GM12872 (cell line): ENCODE results near the gene RAC2.

Experiments used
- CTCF ChIP-seq: IDR thresholded peaks from 3 replicates; pipeline ENCODE4 v1.5.1; 2011; ENCODE audit warnings: low read depth, mild to moderate bottlenecking, low read length, moderate library complexity; ENCODE audit not compliant: insufficient read depth

RAC2 gene

GRCh38 chr22:37258753-37259401, 14.8 kb upstream of the RAC2 start:
- no peak for TF ChIP-seq CTCF

DNA sequence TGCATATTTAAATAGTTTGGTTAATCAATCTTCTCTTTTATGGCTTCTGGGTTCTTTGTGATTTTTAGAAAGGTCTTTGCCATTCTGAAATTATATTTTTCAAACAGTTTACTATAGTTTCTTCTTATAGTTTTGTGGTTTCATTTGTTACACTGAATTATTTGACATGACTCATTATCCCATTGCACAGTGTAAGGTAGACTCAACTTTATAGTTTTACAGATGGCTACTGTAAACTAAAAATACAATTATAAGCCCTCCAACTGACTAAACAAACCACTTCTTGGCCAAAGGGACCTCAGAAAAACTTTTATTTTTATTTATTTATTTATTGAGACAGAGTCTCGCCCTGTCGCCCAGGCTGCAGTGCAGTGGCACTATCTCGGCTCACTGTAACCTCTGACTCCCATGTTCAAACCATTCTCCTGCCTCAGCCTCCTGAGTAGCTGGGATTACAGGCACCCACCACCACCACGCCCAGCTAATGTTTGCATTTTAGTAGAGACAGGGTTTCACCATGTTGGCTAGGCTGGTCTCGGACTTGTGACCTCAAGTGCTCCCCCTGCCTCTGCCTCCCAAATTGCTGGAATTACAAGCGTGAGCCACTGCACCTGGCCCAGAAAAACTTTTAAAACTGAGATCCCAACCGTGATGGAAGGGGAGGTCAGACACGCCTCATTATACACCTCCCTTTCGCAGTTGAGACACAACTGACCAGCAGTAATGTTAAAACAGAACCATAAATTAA, 14.1 kb upstream of the RAC2 start:
- TF ChIP-seq CTCF: no peak

- no peak for TF ChIP-seq CTCF
These were observed 12.1 kb upstream of the RAC2 start for GRCh38 chr22:37256075-37256726.

- TF ChIP-seq CTCF: no peak
These were observed 11.5 kb upstream of the RAC2 start for GRCh38 chr22:37255558-37256006.

- no peak for TF ChIP-seq CTCF
These were observed 10.8 kb upstream of the RAC2 start for GRCh38 chr22:37254867-37255233.

DNA sequence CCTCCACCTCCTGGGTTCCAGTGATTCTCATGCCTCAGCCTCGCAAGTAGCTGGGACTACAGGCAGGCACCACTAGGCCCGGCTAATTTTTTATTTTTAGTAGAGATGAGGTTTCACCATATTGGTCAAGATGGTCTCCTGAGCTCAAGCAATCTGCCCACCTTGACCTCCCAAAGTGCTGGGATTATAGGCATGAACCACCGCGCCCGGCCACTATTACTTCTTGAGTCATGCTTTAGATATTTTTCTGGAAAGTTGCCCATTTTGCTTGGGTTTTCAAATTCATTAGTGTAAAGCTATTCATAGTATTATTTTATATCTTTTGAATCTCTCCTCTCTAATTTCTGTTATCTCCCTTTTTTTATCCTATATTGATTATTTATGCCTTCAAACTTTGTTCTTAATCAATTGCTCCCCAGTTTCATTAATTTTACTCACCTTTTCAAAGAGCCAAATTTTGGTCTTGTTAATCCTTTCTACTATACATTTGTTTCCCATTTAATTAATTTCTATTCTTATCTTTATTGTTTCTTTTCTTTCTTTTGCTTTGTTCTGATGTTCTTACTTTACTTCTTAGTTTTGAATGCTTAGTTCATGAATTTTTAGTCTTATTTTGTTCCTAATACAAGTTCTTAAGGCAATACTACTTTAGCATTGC, 10.3 kb upstream of the RAC2 start:
- no peak for TF ChIP-seq CTCF

DNA sequence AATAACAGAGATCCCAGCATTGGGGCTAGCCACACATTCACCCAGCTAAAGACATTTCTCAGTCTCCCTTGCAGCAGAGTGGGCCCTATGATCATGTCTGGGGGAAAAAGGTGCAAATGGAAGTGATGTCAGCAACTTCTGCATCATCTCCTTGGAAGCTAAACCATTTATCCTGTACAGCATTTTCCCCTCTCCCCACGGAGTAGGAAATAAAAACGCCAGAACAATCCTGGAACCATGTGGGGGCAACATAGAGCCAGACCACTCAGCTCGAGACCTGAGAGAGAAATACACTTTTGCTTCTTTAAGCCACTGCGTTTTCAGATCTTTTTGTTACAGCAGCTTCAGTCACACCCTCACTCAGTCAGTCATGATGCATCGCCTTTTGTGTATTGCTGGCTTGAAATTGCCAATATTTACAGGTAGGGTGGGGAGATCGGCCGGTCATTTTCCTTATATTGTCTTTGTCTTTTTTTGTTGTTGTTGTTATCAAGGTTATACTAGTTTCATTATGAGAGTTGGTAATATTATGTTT, 9.1 kb upstream of the RAC2 start:
- TF ChIP-seq CTCF: no peak
